ENCODE results near the gene RNF130.

RNF130 gene

DNA sequence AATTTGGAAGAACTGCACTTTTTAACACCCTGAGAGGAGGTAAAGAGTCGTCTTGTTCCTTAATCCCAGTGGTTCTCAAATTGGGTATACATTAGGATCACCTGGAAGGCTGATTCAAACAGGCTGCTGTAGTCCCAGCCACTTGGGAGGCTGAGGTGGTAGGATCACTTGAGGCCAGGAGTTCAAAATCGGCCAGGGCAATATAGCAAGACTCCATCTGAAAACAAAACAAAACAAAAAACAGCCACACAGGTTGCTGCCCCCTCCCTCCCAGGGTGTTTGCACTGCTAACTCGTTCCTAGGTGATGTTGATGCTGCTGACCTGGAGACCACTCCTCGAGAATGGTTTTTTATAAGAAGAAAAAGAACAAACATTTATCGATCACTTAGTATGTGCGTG is 162.3 kb downstream of the RNF130 start:
- Histone ChIP-seq H3K27ac (ENCODE audit: low read depth, low read length) (no peak overlapping the region), H3K9me3 (ENCODE audit: control insufficient read depth, insufficient read depth, low read length) (no peaks in the 10 kb centered on the region), H3K4me3 (ENCODE audit: low read depth, low read length) (no peak overlapping the region), H3K4me1 (ENCODE audit: control insufficient read depth, insufficient read depth, low read length) (peaks cover 4% of the 10 kb centered on the region; the same call in 1 of the 2 replicates), H3K27me3 (ENCODE audit: control insufficient read depth, insufficient read depth, low read length) (no peaks in the 10 kb centered on the region), H3K36me3 (ENCODE audit: control insufficient read depth, insufficient read depth, low read length) (peaks cover 5% of the 10 kb centered on the region), H3K9ac (ENCODE audit: low read depth, low read length) (no peak overlapping the region)

DNA sequence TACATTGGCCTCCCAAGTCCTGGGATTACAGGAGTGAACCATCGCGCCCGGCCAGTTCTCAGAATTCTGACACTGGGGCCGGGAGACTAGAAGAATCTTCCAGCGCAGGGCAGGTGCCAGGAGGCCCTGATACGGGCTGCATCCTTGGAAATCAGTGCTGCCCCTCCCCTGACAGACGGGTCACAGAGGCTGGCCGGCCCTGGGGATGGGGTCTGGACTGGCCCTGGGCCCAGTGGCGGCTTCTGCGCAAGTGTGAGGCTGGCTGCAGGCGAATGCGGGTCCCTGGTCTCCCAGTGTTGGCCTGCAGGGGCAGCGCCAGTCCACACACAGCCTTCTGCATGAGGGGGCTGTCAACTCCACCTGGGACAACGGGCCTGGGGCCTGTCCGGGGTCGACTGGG is 163.0 kb downstream of the RNF130 start:
- Histone ChIP-seq H3K4me3 (ENCODE audit: low read depth, low read length) (no peak overlapping the region), H3K9me3 (ENCODE audit: control insufficient read depth, insufficient read depth, low read length) (no peaks in the 10 kb centered on the region), H3K36me3 (ENCODE audit: control insufficient read depth, insufficient read depth, low read length) (peaks cover 10% of the 10 kb centered on the region), H3K4me1 (ENCODE audit: control insufficient read depth, insufficient read depth, low read length) (peaks cover 4% of the 10 kb centered on the region; the same call in 1 of the 2 replicates), H3K27ac (ENCODE audit: low read depth, low read length) (no peak overlapping the region), H3K9ac (ENCODE audit: low read depth, low read length) (no peak overlapping the region), H3K27me3 (ENCODE audit: control insufficient read depth, insufficient read depth, low read length) (no peaks in the 10 kb centered on the region)

DNA sequence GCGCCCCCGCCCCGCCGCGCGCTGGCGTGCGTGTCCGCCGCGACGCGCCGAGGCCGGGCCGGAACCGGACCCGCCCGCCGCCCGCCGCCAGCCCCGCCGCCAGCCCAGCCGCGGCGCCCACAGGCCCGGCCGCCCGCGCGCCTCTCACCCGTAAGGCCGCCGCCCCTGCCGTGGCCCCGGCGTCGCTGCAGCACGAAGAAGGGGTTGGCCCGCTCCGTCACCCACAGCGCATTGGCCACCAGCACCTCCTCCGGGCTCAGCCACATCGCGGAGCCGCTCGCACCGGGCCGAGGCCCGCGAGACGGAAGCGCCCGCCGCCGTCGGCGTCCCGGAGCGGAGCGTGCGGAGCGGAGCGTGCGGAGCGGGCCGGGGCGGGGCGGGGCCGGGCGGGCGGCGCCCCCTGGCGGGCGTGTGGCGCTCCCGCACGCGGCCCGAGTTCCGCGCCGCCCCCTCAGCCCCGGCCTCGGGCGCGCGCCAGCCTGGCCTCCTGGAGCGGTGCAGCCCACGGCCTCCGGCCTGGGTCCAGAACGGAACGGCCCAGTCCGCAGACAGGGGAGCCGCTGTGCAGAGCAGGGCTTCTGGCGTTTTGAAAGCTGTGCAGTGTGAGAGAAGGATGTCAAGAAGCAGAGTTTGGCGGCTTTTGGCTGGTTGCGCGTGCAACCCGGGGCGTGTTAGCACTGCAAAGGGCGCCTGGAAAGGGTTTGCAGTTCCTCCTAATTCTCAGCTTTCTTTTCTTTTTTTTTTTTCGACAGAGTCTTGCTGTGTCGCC is 163.8 kb downstream of the RNF130 start, which contains the start of gene TBC1D9B:
TBC1D9B (minus strand) TSS at position 342 of the 769 bp plus-strand sequence; CDS start at position 266, 76 bp downstream.
- H3K9me3 ChIP-seq (ENCODE audit: control insufficient read depth, insufficient read depth, low read length) = no peaks in the 10 kb centered on the region
- peak within 1 kb of the TSS; percentile 10; the same call in 1 of the 2 replicates for H3K9ac ChIP-seq (ENCODE audit: low read depth, low read length)
- H3K4me3 ChIP-seq (ENCODE audit: low read depth, low read length) = peak within 1 kb of the TSS; percentile 68
- peaks cover 18% of the 10 kb centered on the region for H3K36me3 ChIP-seq (ENCODE audit: control insufficient read depth, insufficient read depth, low read length)
- H3K27me3 ChIP-seq (ENCODE audit: control insufficient read depth, insufficient read depth, low read length) = no peaks in the 10 kb centered on the region
- H3K27ac ChIP-seq (ENCODE audit: low read depth, low read length) = no peak within 1 kb of the TSS
- H3K4me1 ChIP-seq (ENCODE audit: control insufficient read depth, insufficient read depth, low read length) = peaks cover 4% of the 10 kb centered on the region; the same call in 1 of the 2 replicates

DNA sequence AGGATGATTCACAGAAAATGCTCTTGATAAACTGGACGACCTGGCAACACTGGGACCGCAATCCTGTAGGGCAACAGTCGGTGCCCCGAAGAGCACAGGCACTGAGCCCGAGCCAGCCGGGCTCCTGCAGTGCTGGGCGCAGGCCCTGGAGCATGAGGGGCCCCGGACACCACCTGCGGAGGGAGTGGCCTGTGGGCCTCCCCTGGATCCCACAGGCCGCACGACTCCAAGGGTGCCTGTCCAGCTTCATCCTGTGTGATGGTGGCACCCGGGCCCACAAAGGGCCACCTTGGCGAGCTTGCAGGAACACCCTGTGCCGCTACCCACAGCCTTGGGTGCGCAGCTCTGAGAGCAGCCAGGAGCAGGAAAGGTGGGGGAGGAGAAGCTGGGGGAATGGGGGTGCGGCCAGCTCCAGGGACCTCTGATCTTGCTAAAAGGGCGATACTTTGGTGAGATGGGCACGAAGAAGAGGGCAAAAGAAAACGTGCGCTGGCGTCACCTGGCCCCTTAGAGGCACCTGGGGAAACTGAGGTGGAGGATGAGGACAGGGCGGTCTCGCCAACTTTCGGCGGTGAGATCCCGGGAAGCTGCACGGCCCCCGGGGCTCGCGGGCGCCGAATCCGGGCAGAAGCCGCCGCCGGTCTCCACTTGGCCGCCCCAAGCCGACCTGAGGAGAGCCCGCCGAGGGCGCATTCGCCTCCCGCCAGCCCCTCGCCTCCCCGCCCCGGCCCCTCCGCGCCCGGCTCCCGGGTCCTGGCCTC is 164.6 kb downstream of the RNF130 start:
- H3K36me3 ChIP-seq (ENCODE audit: control insufficient read depth, insufficient read depth, low read length) = peaks cover 26% of the 10 kb centered on the region
- peak overlapping the region; percentile 67 for H3K4me3 ChIP-seq (ENCODE audit: low read depth, low read length)
- 0 out of 2 replicates have a peak overlapping the region, but pooled peaks have one; percentile 10 for H3K9ac ChIP-seq (ENCODE audit: low read depth, low read length)
- peaks cover 4% of the 10 kb centered on the region; the same call in 1 of the 2 replicates for H3K4me1 ChIP-seq (ENCODE audit: control insufficient read depth, insufficient read depth, low read length)
- no peak overlapping the region for H3K27ac ChIP-seq (ENCODE audit: low read depth, low read length)
- no peaks in the 10 kb centered on the region for H3K27me3 ChIP-seq (ENCODE audit: control insufficient read depth, insufficient read depth, low read length)
- no peaks in the 10 kb centered on the region for H3K9me3 ChIP-seq (ENCODE audit: control insufficient read depth, insufficient read depth, low read length)

DNA sequence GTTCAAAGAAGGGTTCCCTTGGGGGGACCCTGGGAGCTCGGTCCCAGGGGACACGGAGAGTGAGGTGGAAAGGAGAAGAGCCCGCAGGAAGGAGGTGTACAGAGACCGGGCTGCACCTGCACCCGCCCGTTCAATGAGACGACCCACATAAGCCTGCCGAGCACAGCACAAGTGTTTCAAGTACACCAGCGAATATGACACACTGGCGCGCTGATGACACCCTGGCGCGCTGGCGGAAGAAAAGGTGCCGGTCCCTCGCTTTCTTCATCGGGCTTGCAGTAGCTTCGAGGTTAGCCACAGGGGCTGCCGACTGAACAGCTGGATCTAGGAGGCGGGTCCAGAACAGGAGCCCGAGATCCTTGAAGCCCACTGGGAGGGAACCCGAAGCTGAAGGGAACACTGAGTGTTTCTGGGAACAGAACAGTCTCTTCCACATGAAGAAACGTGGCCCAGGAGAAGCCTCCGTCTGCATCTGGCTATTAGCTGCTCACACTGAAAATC is 165.2 kb downstream of the RNF130 start:
- Histone ChIP-seq H3K9me3 (ENCODE audit: control insufficient read depth, insufficient read depth, low read length) (no peaks in the 10 kb centered on the region), H3K36me3 (ENCODE audit: control insufficient read depth, insufficient read depth, low read length) (peaks cover 31% of the 10 kb centered on the region), H3K4me3 (ENCODE audit: low read depth, low read length) (peak overlapping the region; percentile 67), H3K4me1 (ENCODE audit: control insufficient read depth, insufficient read depth, low read length) (peaks cover 4% of the 10 kb centered on the region; the same call in 1 of the 2 replicates), H3K27me3 (ENCODE audit: control insufficient read depth, insufficient read depth, low read length) (no peaks in the 10 kb centered on the region), H3K27ac (ENCODE audit: low read depth, low read length) (no peak overlapping the region), H3K9ac (ENCODE audit: low read depth, low read length) (no peak overlapping the region)

DNA sequence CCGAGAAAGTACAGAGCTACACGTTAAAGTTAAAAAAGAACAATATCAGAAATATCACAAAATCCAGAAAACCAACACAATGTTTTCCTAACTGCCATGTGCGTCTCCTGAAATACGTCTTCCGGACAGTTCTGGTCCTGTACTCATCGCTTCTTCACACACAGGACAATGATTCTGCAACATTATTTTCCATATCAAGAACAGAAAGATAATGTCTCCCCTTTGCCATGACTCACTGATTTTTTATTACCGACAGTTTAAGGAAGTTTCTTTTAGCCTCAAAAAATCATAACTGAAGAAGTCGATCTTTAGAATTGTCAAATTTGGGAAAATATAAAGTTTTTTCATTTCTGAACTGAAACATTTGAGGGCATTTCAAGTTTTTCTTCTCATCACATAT is 166.4 kb downstream of the RNF130 start:
- H3K36me3 ChIP-seq (ENCODE audit: control insufficient read depth, insufficient read depth, low read length) = peaks cover 32% of the 10 kb centered on the region
- H3K9ac ChIP-seq (ENCODE audit: low read depth, low read length) = no peak overlapping the region
- no peaks in the 10 kb centered on the region for H3K27me3 ChIP-seq (ENCODE audit: control insufficient read depth, insufficient read depth, low read length)
- peaks cover 4% of the 10 kb centered on the region; the same call in 1 of the 2 replicates for H3K4me1 ChIP-seq (ENCODE audit: control insufficient read depth, insufficient read depth, low read length)
- no peaks in the 10 kb centered on the region for H3K9me3 ChIP-seq (ENCODE audit: control insufficient read depth, insufficient read depth, low read length)
- no peak overlapping the region for H3K4me3 ChIP-seq (ENCODE audit: low read depth, low read length)
- no peak overlapping the region for H3K27ac ChIP-seq (ENCODE audit: low read depth, low read length)

Data from HUES48 (cell line).